ENCODE measurements around the gene AP3S2. TPM values are rescaled to one million over a fixed set of nuclear protein-coding genes. Genes with fewer than 3 reads are reported as not detected.

Gene AP3S2
- total and polyA plus RNA-seq, 2 of the 13 experiments (the other 11 are each of a cell fraction or from before 2014, with no cell fraction given) = 17.6 to 44.4 TPM

GRCh38 chr15:89898146-89898545, 4.4 kb upstream of the AP3S2 start:
- H3K4me2 ChIP-seq (ENCODE audit: low read depth, low read length) = no peak overlapping the region
- peaks cover 23% of the 10 kb centered on the region for H3K4me1 ChIP-seq (ENCODE audit: insufficient read depth, low read length)
- in situ Hi-C loops (cut with HindIII; ENCODE audit: extremely low pct_ligation_motif_present, low pct_unique_long_range_greater_than_20kb) (loop anchor here (5.0 kb wide), 1 partner anchor 189 kb away; no protein-coding TSS in a partner anchor), intact Hi-C loops (cut with micrococcal nuclease; ENCODE audit: unreplicated experiment) (loop anchor here (1.0 kb wide), 3 partner anchors 73 to 189 kb away; no protein-coding TSS in a partner anchor)
- no peaks in the 10 kb centered on the region; a peak in 1 of 5 replicates for H3K27me3 ChIP-seq (ENCODE audit: control insufficient read depth in 1 of 2, insufficient read depth in 2 of 2, low read length in 2 of 2)
- no TSS peak for BruUV-seq (replicated peaks)
- DNase-seq (ENCODE audit: low spot score) (no peak), FAIRE-seq (no peak), ATAC-seq (no peak)
- no peaks in the 10 kb centered on the region for H3K9me3 ChIP-seq (ENCODE audit: low read length)
- 13% methylated on average over 2 of the region's 2 CpGs for whole genome bisulfite sequencing (ENCODE audit: low lambda C conversion rate)
- H2AFZ ChIP-seq (ENCODE audit: low read length) = no peak overlapping the region
- POLR2A ChIA-PET = interaction anchor here (2.8 kb wide), 1 partner anchor 15 kb away, joined by 13 read pairs; the partner anchor contains the start of gene ARPIN
- no peak overlapping the region for H3K27ac ChIP-seq (ENCODE audit: extremely low read length, insufficient read depth, low read length)
- no peak overlapping the region for H3K4me3 ChIP-seq (replicated peaks in 1 of 3; ENCODE audit: insufficient read depth in 1 of 3, low read depth in 2 of 3, low read length in 3 of 3)
- no peaks in the 10 kb centered on the region for H4K20me1 ChIP-seq (ENCODE audit: insufficient read depth, low read length)
- no peak overlapping the region for H3K9ac ChIP-seq (ENCODE audit: insufficient read depth, low read depth, low read length)
- peaks cover 4% of the 10 kb centered on the region for H3K79me2 ChIP-seq (ENCODE audit: insufficient read depth, low read length)
- CTCF ChIA-PET (ENCODE audit: low intra/inter-chr PET ratio, low total read pairs) = interaction anchor here (1.8 to 2.2 kb wide), 3 partner anchors 73 to 188 kb away, joined by 9 to 32 read pairs (median 19); no protein-coding TSS in a partner anchor
- no peaks in the 10 kb centered on the region for H3K36me3 ChIP-seq (replicated peaks in 1 of 2; ENCODE audit: control insufficient read depth in 1 of 2, insufficient read depth in 2 of 2, low read length in 2 of 2)
- TF ChIP-seq ZMYM3 (CRISPR knock-in tag; IDR thresholded peaks at IDR 0.05) (no peak), CERS6 (CRISPR knock-in tag; IDR thresholded peaks at IDR 0.05) (no peak), ZNF143 (CRISPR knock-in tag; IDR thresholded peaks at IDR 0.05) (no peak), BCL3 (CRISPR knock-in tag; IDR thresholded peaks at IDR 0.05) (no peak), NR1H2 (CRISPR knock-in tag; IDR thresholded peaks at IDR 0.05; ENCODE audit: borderline replicate concordance, low read depth) (no peak), KAT2B (IDR thresholded peaks at IDR 0.05; ENCODE audit: borderline replicate concordance, low read depth, low read length) (no peak), ZMAT3 (CRISPR knock-in tag; conservative IDR thresholded peaks at IDR 0.05) (no peak), TEF (CRISPR knock-in tag; IDR thresholded peaks at IDR 0.05) (no peak), BCLAF1 (IDR thresholded peaks at IDR 0.05) (no peak), POGK (CRISPR knock-in tag; conservative IDR thresholded peaks at IDR 0.05) (no peak), ZNF343 (CRISPR knock-in tag; IDR thresholded peaks at IDR 0.05) (no peak), HDAC6 (IDR thresholded peaks at IDR 0.05; ENCODE audit: low read depth, low read length) (no peak), ZNF431 (CRISPR knock-in tag; IDR thresholded peaks at IDR 0.05; ENCODE audit: borderline replicate concordance, low read depth) (no peak), ZNF761 (CRISPR knock-in tag; conservative IDR thresholded peaks at IDR 0.05) (no peak), KDM5A (IDR thresholded peaks at IDR 0.05; ENCODE audit: borderline replicate concordance, low read length) (no peak)

Measured in HepG2 (cell line).